GM12878 (cell line): ENCODE data around the gene GNAQ. TPM values are rescaled to one million over a fixed set of nuclear protein-coding genes. Genes with fewer than 3 reads are reported as not detected.

Experiments
- ATAC-seq: fragments of 200-7000 bp; cut with Tn5 transposase; 3 replicates; pipeline ENCODE4 v1.9.1; 2020; ENCODE audit warnings: mild to moderate bottlenecking, moderate library complexity
- BruUV-seq: library from RNA; stranded (reverse); fragments of 400-500 nt; replicated peaks from 2 replicates; lab custom pipeline; 2021; lab: Mats Ljungman, UMichigan
- CTCF ChIA-PET: fragments of 300-600 bp; sonication (Branson Sonifier 250); formaldehyde crosslinking; extraction: SDS; loops from one replicate; lab custom pipeline; 2021; ENCODE audit warnings: inconsistent platforms; lab: Yijun Ruan, JAX
- POLR2A ChIA-PET: fragments of 350-600 bp; formaldehyde crosslinking; extraction: SDS; loops from one replicate; lab custom pipeline; 2021; ENCODE audit warnings: inconsistent platforms; lab: Charles Lee
- RAD21 ChIA-PET: fragments of 300-600 bp; sonication (Branson Sonifier 250); formaldehyde crosslinking; loops from one replicate; lab custom pipeline; 2023; ENCODE audit warnings: antibody characterized with exemption; ENCODE audit not compliant: unreplicated experiment; lab: Charles Lee
- SMC1A ChIA-PET: fragments of 300-600 bp; sonication (Branson Sonifier 250); formaldehyde crosslinking; loops from one replicate; lab custom pipeline; 2023; ENCODE audit not compliant: unreplicated experiment, uncharacterized antibody; lab: Charles Lee
- DNase-seq: peaks from one replicate; pipeline ENCODE4 v3.0.0-alpha.2; 2011; ENCODE audit warnings: low read depth, low spot score
- FAIRE-seq: peaks from 3 replicates; lab custom pipeline; 2011; peaks lifted over from hg19 to GRCh38; lab: Jason Lieb, UNC
- H2AFZ ChIP-seq: 2 replicates; pipeline ENCODE4 v1.6.0; 2011; ENCODE audit warnings: low read depth, low read length, control low read depth; ENCODE audit not compliant: control insufficient read depth
- H3K27ac ChIP-seq: 2 replicates; pipeline ENCODE4 v1.5.1; 2011; ENCODE audit warnings: control low read depth; ENCODE audit not compliant: control insufficient read depth, insufficient read depth
- H3K27me3 ChIP-seq, 2 experiments: replicated peaks in 1 of 2; 2 replicates each; pipeline versions ENCODE4 v1.6.0 to v1.6.1; 2011; ENCODE audit warnings: low read length in 1 of 2; ENCODE audit not compliant: control insufficient read depth in 2 of 2, insufficient read depth in 2 of 2
- H3K36me3 ChIP-seq, 2 experiments: 2 replicates each; pipeline ENCODE4 v1.5.1; 2011; ENCODE audit warnings: low read length in 1 of 2; ENCODE audit not compliant: control insufficient read depth in 2 of 2, insufficient read depth in 2 of 2
- H3K4me1 ChIP-seq: 2 replicates; pipeline ENCODE4 v1.6.1; 2011; ENCODE audit warnings: mild to moderate bottlenecking, low read length, moderate library complexity, mixed read lengths; ENCODE audit not compliant: control insufficient read depth, insufficient read depth
- H3K4me2 ChIP-seq: 2 replicates; pipeline ENCODE4 v1.6.0; 2011; ENCODE audit warnings: control low read depth; ENCODE audit not compliant: control insufficient read depth, insufficient read depth
- H3K4me3 ChIP-seq: fragments of 200-600 bp; sonication (generic); 2 replicates; pipeline ENCODE4 v1.5.1; 2016
- H3K79me2 ChIP-seq: 2 replicates; pipeline ENCODE4 v1.6.0; 2011; ENCODE audit warnings: low read length; ENCODE audit not compliant: control insufficient read depth, insufficient read depth
- H3K9ac ChIP-seq: 2 replicates; pipeline ENCODE4 v1.8.0; 2011; ENCODE audit warnings: low read length, control low read depth, mixed read lengths; ENCODE audit not compliant: control insufficient read depth, insufficient read depth
- H3K9me3 ChIP-seq: replicated peaks from 3 replicates; pipeline ENCODE4 v1.5.1; 2011; ENCODE audit warnings: mild to moderate bottlenecking, low read length; ENCODE audit not compliant: control insufficient read depth, insufficient read depth
- H4K20me1 ChIP-seq: 2 replicates; pipeline ENCODE4 v1.6.0; 2011; ENCODE audit not compliant: control insufficient read depth, insufficient read depth
- CBX5 ChIP-seq: sonication (generic); IDR thresholded peaks from 2 replicates; pipeline ENCODE4 v1.6.1; 2016; ENCODE audit warnings: low read depth, moderate library complexity, mild to moderate bottlenecking, inconsistent platforms
- ESRRA ChIP-seq: IDR thresholded peaks from 2 replicates; pipeline ENCODE4 v1.6.1; 2012; ENCODE audit warnings: mild to moderate bottlenecking, low read length, improper control_type of control experiment
- GABPA ChIP-seq: IDR thresholded peaks from 2 replicates; pipeline ENCODE4 v1.6.1; 2014; ENCODE audit warnings: antibody characterized with exemption, low read depth, mild to moderate bottlenecking, inconsistent platforms
- WGBS: methylation state at CpG from one replicate; pipeline ENCODE4 v1.1.6; 2016; ENCODE audit warnings: low lambda C conversion rate; ENCODE audit not compliant: insufficient replicate concordance, insufficient coverage; ENCODE audit errors: missing lambda C conversion rate; 5-methylcytosine and 5-hydroxymethylcytosine counted together
- in situ Hi-C: fragments of 300-500 bp; cut with MboI; formaldehyde crosslinking; loops from 9 replicates; pipeline ENCODE4 v1.14.3; 2018; ENCODE audit warnings: mixed read lengths
- intact Hi-C: fragments of 100-400 bp; cut with micrococcal nuclease; formaldehyde crosslinking; loops from one replicate; pipeline ENCODE4 v1.14.2; 2022; ENCODE audit not compliant: unreplicated experiment
- polyA plus RNA-seq, 11 experiments: library from polyadenylated mRNA; depleted of rRNA in 4 of 11; unstranded in 6 of 11; stranded (reverse) in 5 of 11; fragments of >200 nt; fragmentation: Nextera tagmentation in 4 of 11; fragmentation: Illumina TruSeq in 1 of 11; extraction: Ambion mirVana in 4 of 11; extraction: Trizol in 1 of 11; gene quantifications; 1 replicate in 1 of 11; 2 replicates in 10 of 11; pipeline versions ENCODE4 v1.2.1 to v1.2.3, GENCODE V29; 2011 to 2016; ENCODE audit warnings: inconsistent platforms in 2 of 11, missing spikeins in 2 of 11, low read depth in 1 of 11
- total RNA-seq, 4 experiments: library from RNA; depleted of rRNA in 3 of 4; stranded (reverse); fragments of >200 nt in 3 of 4; fragmentation: Illumina TruSeq in 1 of 4; extraction: Trizol in 1 of 4; gene quantifications; 2 replicates each; pipeline versions ENCODE4 v1.2.1 to v1.2.3, GENCODE V29; 2013 to 2021
- TF ChIP-seq, protein P1 (sequence below): IDR thresholded peaks from 2 replicates; pipeline ENCODE4 v1.6.1; 2011; ENCODE audit warnings: borderline replicate concordance, low read depth, mild to moderate bottlenecking, moderate library complexity, low read length; ENCODE audit not compliant: insufficient read depth, poor library complexity, severe bottlenecking

The GNAQ gene
- total and polyA plus RNA-seq, 10 of the 15 experiments (the other 5 are each of a cell fraction or from before 2014, with no cell fraction given): 0.15 to 47.2 (median 0.49) TPM

DNA sequence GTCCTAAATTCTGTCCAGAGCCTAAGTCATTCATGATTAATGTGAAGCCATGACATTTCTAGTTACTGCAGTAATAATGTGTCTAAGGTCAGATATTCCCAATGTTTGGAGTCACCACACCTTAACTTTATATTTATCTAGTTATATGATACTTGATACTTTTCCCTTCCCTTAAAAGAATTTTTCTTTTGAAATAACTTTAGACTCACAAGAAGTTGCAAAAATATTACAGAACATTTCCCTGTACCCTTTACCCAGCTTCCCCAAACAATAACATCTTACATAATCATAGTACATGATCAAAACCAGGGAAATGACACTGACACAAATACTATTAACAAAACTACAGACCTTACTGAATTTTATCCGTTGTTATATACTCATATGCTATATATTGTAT, 233.5 kb downstream of the GNAQ start:
- ATAC-seq (no peak), FAIRE-seq (no peak), DNase-seq (no peak)
- ChIA-PET RAD21 (no interaction called here), SMC1A (no interaction called here), CTCF (no interaction called here), POLR2A (no interaction called here)
- H3K9ac ChIP-seq: no peak overlapping the region
- H3K4me3 ChIP-seq: no peak overlapping the region
- no peak overlapping the region for H2AFZ ChIP-seq
- no peaks in the 10 kb centered on the region for H3K9me3 ChIP-seq
- H3K27me3 ChIP-seq: no peaks in the 10 kb centered on the region; a peak in 1 of 4 replicates
- H3K4me1 ChIP-seq: no peaks in the 10 kb centered on the region
- H3K27ac ChIP-seq: no peak overlapping the region
- H4K20me1 ChIP-seq: no peaks in the 10 kb centered on the region
- H3K79me2 ChIP-seq: no peaks in the 10 kb centered on the region
- in situ Hi-C loops (no loop called here), intact Hi-C loops (no loop called here)
- 15% methylated on average over 1 of the region's 1 CpG for WGBS
- no peak overlapping the region for H3K4me2 ChIP-seq
- no TSS peak for BruUV-seq
- no peak for TF ChIP-seq GABPA
- no peaks in the 10 kb centered on the region for H3K36me3 ChIP-seq

DNA sequence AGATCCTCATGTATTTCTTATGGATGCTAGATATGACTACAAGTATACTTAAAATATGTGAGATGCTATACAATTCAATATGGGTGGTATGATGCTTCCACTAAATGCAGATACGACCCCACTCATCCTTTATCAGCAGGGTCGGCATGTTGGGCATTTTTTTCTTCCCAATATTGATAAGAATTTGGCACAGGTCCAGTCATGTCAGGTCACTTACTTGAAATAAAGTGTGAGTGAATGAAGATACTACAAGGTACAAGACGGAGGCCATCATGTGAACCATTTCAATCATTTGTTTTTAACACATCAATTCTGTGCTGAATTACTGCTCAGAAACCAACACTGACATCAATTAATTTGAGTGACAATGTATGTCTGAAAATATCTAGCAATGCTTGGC, 236.6 kb downstream of the GNAQ start:
- Histone ChIP-seq H3K36me3 (no peaks in the 10 kb centered on the region), H3K79me2 (no peaks in the 10 kb centered on the region), H4K20me1 (no peaks in the 10 kb centered on the region), H3K9me3 (no peaks in the 10 kb centered on the region), H3K4me3 (no peak overlapping the region), H3K27me3 (no peaks in the 10 kb centered on the region), H3K9ac (no peak overlapping the region), H3K4me2 (no peak overlapping the region), H3K4me1 (no peaks in the 10 kb centered on the region), H2AFZ (no peak overlapping the region), H3K27ac (no peak overlapping the region)
- CTCF ChIA-PET: no interaction called here
- ATAC-seq: no peak
- RAD21 ChIA-PET: no interaction called here
- DNase-seq: no peak
- SMC1A ChIA-PET: no interaction called here
- POLR2A ChIA-PET: no interaction called here
- in situ Hi-C loops (no loop called here), intact Hi-C loops (no loop called here)
- 21% methylated on average over 3 of the region's 3 CpGs for WGBS
- TF ChIP-seq, protein P1, sequence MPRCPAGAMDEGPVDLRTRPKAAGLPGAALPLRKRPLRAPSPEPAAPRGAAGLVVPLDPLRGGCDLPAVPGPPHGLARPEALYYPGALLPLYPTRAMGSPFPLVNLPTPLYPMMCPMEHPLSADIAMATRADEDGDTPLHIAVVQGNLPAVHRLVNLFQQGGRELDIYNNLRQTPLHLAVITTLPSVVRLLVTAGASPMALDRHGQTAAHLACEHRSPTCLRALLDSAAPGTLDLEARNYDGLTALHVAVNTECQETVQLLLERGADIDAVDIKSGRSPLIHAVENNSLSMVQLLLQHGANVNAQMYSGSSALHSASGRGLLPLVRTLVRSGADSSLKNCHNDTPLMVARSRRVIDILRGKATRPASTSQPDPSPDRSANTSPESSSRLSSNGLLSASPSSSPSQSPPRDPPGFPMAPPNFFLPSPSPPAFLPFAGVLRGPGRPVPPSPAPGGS: no peak
- TF ChIP-seq CBX5 (no peak), ESRRA (no peak)
- no peak for FAIRE-seq
- BruUV-seq: no TSS peak
